GM23338 (cell line): ENCODE data around the gene CHRM4. TPM values are rescaled to one million over a fixed set of nuclear protein-coding genes. Genes with fewer than 3 reads are reported as not detected.

Source experiments
- ATAC-seq: fragments of 200-7000 bp; cut with Tn5 transposase; 3 replicates; pipeline ENCODE4 v1.9.1; 2020
- DNase-seq: peaks from one replicate; pipeline ENCODE4 v3.0.0-alpha.2; 2015; ENCODE audit warnings: low spot score
- H2AFZ ChIP-seq: fragments of 200-600 bp; sonication (generic); 2 replicates; pipeline ENCODE4 v1.8.0; 2016; ENCODE audit warnings: antibody characterized with exemption, mild to moderate bottlenecking, moderate library complexity
- H3F3A ChIP-seq: fragments of 200-600 bp; sonication (generic); replicated peaks from 2 replicates; pipeline ENCODE4 v1.8.0; 2017; ENCODE audit warnings: antibody characterized with exemption, mixed run types, low read depth
- H3K27ac ChIP-seq: fragments of 200-600 bp; sonication (generic); 2 replicates; pipeline ENCODE4 v1.6.1; 2016; ENCODE audit warnings: low read depth
- H3K27me3 ChIP-seq: fragments of 200-600 bp; sonication (generic); 2 replicates; pipeline ENCODE4 v1.8.0; 2016; ENCODE audit warnings: mild to moderate bottlenecking, mixed run types, moderate library complexity; ENCODE audit not compliant: insufficient read depth
- H3K36me3 ChIP-seq: fragments of 200-600 bp; sonication (generic); 2 replicates; pipeline ENCODE4 v1.8.0; 2016; ENCODE audit warnings: mild to moderate bottlenecking; ENCODE audit not compliant: insufficient read depth
- H3K4me1 ChIP-seq: fragments of 200-600 bp; sonication (generic); 2 replicates; pipeline ENCODE4 v1.8.0; 2016; ENCODE audit warnings: mild to moderate bottlenecking, moderate library complexity; ENCODE audit not compliant: insufficient read depth
- H3K4me2 ChIP-seq: fragments of 200-600 bp; sonication (generic); 2 replicates; pipeline ENCODE4 v1.7.1; 2017; ENCODE audit warnings: mixed run types
- H3K4me3 ChIP-seq: fragments of 200-600 bp; sonication (generic); 2 replicates; pipeline ENCODE4 v1.6.1; 2016; ENCODE audit warnings: mixed run types
- H3K79me2 ChIP-seq: fragments of 200-600 bp; sonication (generic); replicated peaks from 2 replicates; pipeline ENCODE4 v1.8.0; 2017; ENCODE audit warnings: mild to moderate bottlenecking; ENCODE audit not compliant: insufficient read depth
- H3K9me2 ChIP-seq: fragments of 200-600 bp; sonication (generic); 2 replicates; pipeline ENCODE4 v1.8.0; 2017; ENCODE audit not compliant: insufficient read depth
- H4K20me1 ChIP-seq: fragments of 200-600 bp; sonication (generic); replicated peaks from 2 replicates; pipeline ENCODE4 v1.8.0; 2017; ENCODE audit warnings: mild to moderate bottlenecking; ENCODE audit not compliant: insufficient read depth
- H3K27ac Mint-ChIP-seq: 2 replicates; pipeline ENCODE4 v1.8.0; 2020; ENCODE audit warnings: inconsistent platforms, mild to moderate bottlenecking, moderate library complexity, mixed read lengths
- H3K27me3 Mint-ChIP-seq: 3 replicates; pipeline ENCODE4 v1.8.0; 2022; ENCODE audit warnings: low read depth, mild to moderate bottlenecking, moderate library complexity, mixed read lengths, inconsistent platforms; ENCODE audit not compliant: insufficient read depth, poor library complexity
- H3K36me3 Mint-ChIP-seq: 3 replicates; pipeline ENCODE4 v1.8.0; 2021; ENCODE audit warnings: low read depth, mild to moderate bottlenecking, inconsistent platforms, moderate library complexity, mixed read lengths
- H3K4me1 Mint-ChIP-seq: 3 replicates; pipeline ENCODE4 v1.8.0; 2020; ENCODE audit warnings: mild to moderate bottlenecking, inconsistent platforms, mixed read lengths
- H3K4me3 Mint-ChIP-seq: 3 replicates; pipeline ENCODE4 v1.8.0; 2021; ENCODE audit warnings: moderate library complexity, mild to moderate bottlenecking, inconsistent platforms, mixed read lengths
- H3K9me3 Mint-ChIP-seq: 3 replicates; pipeline ENCODE4 v1.8.0; 2020; ENCODE audit warnings: moderate library complexity, mild to moderate bottlenecking, inconsistent platforms, mixed read lengths
- CREB1 ChIP-seq: fragments of 250-450 bp; sonication (Bioruptor Pico); IDR thresholded peaks from 2 replicates; pipeline ENCODE4 v1.5.0; 2020; ENCODE audit warnings: low read depth, mild to moderate bottlenecking, moderate library complexity
- EZH2phosphoT487 ChIP-seq: fragments of 200-600 bp; sonication (generic); IDR thresholded peaks from one replicate; pipeline ENCODE4 v1.8.1; 2018; ENCODE audit warnings: antibody characterized with exemption; ENCODE audit not compliant: unreplicated experiment
- JUNB ChIP-seq: IDR thresholded peaks from one replicate; pipeline ENCODE4 v1.6.1; 2016; ENCODE audit warnings: antibody characterized with exemption; ENCODE audit not compliant: unreplicated experiment
- NANOG ChIP-seq: IDR thresholded peaks from 2 replicates; pipeline ENCODE4 v1.6.1; 2016; ENCODE audit warnings: antibody characterized with exemption, borderline replicate concordance
- ZNF114 ChIP-seq: fragments of 250-450 bp; sonication (Bioruptor Pico); IDR thresholded peaks from 2 replicates; pipeline ENCODE4 v1.5.0; 2020; ENCODE audit warnings: mild to moderate bottlenecking, moderate library complexity
- polyA plus RNA-seq: library from polyadenylated mRNA; unstranded; fragments of >200 nt; fragmentation: Nextera tagmentation; extraction: Ambion mirVana; gene quantifications from 2 replicates; pipeline ENCODE4 v1.2.1, GENCODE V29; 2016
- total RNA-seq: library from RNA; depleted of rRNA; stranded (reverse); fragments of >200 nt; shearing (Covaris generic); gene quantifications from 2 replicates; pipeline ENCODE4 v1.2.3, GENCODE V29; 2014
- TF ChIP-seq, protein P1 (sequence below), 2 experiments: fragments of 200-600 bp in 1 of 2; sonication (generic) in 1 of 2; conservative IDR thresholded peaks; 2 replicates each; pipeline versions ENCODE4 v1.5.1 to v1.6.1; 2016 to 2017; ENCODE audit warnings: antibody characterized with exemption in 2 of 2, low read depth in 2 of 2, mild to moderate bottlenecking in 2 of 2, moderate library complexity in 1 of 2
- TF ChIP-seq, protein P2 (sequence below): fragments of 250-450 bp; sonication (Bioruptor Pico); IDR thresholded peaks from 2 replicates; pipeline ENCODE4 v1.5.0; 2020; ENCODE audit warnings: mild to moderate bottlenecking, moderate library complexity
- TF ChIP-seq, protein P3 (sequence below): IDR thresholded peaks from 2 replicates; pipeline ENCODE4 v1.6.1; 2016; ENCODE audit warnings: antibody characterized with exemption

Gene CHRM4
- total and polyA plus RNA-seq, 2 experiments from 2014 or later = 0.97 TPM; not detected in 1

DNA sequence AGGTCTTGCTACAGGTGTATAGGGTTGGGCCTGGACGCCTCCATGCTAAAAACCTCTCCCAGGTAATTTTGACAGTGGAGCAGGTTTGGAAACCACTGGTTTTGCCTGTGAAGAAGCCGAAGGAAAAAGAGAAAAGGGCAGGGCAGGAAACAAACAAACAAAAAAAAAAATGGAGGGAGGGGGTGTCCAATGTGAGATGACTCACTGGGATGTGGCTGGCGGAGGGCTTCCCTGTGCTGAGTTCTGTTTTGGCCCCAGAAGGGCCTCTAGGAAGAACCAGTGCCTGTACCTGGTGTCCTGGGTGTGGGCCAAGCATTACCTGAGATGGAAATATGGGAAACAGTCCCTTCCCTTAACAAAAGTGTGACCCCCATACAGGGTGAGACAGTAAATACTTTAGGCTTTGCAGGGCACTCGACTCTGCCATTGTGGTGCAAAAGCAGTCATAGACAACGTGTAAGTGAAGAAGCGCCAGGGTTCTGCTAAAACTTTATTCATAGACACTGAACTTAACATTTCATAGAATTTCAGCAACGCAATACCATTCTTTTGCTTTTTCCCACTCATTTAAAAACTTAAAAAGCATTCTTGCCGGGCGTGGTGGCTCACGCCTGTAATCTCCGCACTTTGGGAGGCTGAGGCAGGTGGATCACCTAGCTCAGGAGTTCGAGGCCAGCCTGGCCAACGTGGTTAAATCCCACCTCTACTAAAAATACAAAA is 53.8 kb downstream of the CHRM4 start:
- peaks cover 25% of the 10 kb centered on the region for H3K27me3 ChIP-seq
- no peak for TF ChIP-seq EZH2phosphoT487
- no peak for ATAC-seq

DNA sequence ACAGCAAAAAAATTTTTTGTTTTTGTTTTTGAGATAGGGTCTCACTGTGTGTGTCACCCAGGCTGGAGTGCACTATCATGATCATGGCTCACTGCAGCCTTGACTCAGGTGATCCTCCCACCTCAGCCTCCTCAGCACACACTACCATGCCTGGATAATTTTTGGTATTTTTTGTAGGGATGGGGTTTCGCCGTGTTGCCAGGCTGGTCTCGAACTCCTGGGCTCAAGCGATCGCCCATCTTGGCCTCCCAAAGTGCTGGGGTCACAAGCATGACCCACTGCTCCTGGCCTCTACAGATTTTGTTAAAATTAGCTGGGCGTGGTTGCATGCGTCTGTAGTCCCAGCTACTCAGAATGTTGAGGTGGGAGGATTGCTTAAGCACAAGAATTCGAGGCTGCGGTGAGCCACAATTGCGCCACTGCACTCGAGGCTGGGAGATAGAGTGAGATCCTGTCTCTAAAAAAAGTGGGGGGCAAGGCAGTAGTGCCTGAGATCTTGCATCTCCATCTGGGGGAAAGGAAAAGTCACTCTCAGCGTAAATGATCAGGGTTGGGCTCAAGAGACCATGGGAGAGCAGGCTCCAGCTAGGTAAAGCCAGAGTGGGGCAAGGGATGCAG is 54.9 kb downstream of the CHRM4 start:
- Mint-ChIP-seq H3K27ac (no peak overlapping the region), H3K9me3 (no peaks in the 10 kb centered on the region), H3K4me1 (peaks cover 74% of the 10 kb centered on the region), H3K4me3 (no peak overlapping the region; the same call in 2 of the 3 replicates), H3K36me3 (peaks cover 3% of the 10 kb centered on the region; the same call in 2 of the 3 replicates), H3K27me3 (peaks cover 49% of the 10 kb centered on the region)
- ATAC-seq = no peak
- Histone ChIP-seq H3K36me3 (no peaks in the 10 kb centered on the region; the same call in 1 of the 2 replicates), H3K4me1 (peaks cover 64% of the 10 kb centered on the region), H4K20me1 (no peaks in the 10 kb centered on the region), H3K4me2 (peak overlapping the region; percentile 53), H3K9me2 (no peaks in the 10 kb centered on the region), H3K79me2 (no peaks in the 10 kb centered on the region), H3K27ac (no peak overlapping the region), H2AFZ (no peak overlapping the region), H3K27me3 (peaks cover 36% of the 10 kb centered on the region), H3K4me3 (no peak overlapping the region), H3F3A (peaks cover 20% of the 10 kb centered on the region; the same call in 1 of the 2 replicates)
- DNase-seq = no peak
- TF ChIP-seq JUNB = no peak
- TF ChIP-seq, protein P1, sequence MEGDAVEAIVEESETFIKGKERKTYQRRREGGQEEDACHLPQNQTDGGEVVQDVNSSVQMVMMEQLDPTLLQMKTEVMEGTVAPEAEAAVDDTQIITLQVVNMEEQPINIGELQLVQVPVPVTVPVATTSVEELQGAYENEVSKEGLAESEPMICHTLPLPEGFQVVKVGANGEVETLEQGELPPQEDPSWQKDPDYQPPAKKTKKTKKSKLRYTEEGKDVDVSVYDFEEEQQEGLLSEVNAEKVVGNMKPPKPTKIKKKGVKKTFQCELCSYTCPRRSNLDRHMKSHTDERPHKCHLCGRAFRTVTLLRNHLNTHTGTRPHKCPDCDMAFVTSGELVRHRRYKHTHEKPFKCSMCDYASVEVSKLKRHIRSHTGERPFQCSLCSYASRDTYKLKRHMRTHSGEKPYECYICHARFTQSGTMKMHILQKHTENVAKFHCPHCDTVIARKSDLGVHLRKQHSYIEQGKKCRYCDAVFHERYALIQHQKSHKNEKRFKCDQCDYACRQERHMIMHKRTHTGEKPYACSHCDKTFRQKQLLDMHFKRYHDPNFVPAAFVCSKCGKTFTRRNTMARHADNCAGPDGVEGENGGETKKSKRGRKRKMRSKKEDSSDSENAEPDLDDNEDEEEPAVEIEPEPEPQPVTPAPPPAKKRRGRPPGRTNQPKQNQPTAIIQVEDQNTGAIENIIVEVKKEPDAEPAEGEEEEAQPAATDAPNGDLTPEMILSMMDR (conservative IDR thresholded peaks at IDR 0.05; ENCODE audit: low read depth in 2 of 2) = no peak
- TF ChIP-seq ZNF114 = no peak
- TF ChIP-seq NANOG = no peak
- TF ChIP-seq, protein P2, sequence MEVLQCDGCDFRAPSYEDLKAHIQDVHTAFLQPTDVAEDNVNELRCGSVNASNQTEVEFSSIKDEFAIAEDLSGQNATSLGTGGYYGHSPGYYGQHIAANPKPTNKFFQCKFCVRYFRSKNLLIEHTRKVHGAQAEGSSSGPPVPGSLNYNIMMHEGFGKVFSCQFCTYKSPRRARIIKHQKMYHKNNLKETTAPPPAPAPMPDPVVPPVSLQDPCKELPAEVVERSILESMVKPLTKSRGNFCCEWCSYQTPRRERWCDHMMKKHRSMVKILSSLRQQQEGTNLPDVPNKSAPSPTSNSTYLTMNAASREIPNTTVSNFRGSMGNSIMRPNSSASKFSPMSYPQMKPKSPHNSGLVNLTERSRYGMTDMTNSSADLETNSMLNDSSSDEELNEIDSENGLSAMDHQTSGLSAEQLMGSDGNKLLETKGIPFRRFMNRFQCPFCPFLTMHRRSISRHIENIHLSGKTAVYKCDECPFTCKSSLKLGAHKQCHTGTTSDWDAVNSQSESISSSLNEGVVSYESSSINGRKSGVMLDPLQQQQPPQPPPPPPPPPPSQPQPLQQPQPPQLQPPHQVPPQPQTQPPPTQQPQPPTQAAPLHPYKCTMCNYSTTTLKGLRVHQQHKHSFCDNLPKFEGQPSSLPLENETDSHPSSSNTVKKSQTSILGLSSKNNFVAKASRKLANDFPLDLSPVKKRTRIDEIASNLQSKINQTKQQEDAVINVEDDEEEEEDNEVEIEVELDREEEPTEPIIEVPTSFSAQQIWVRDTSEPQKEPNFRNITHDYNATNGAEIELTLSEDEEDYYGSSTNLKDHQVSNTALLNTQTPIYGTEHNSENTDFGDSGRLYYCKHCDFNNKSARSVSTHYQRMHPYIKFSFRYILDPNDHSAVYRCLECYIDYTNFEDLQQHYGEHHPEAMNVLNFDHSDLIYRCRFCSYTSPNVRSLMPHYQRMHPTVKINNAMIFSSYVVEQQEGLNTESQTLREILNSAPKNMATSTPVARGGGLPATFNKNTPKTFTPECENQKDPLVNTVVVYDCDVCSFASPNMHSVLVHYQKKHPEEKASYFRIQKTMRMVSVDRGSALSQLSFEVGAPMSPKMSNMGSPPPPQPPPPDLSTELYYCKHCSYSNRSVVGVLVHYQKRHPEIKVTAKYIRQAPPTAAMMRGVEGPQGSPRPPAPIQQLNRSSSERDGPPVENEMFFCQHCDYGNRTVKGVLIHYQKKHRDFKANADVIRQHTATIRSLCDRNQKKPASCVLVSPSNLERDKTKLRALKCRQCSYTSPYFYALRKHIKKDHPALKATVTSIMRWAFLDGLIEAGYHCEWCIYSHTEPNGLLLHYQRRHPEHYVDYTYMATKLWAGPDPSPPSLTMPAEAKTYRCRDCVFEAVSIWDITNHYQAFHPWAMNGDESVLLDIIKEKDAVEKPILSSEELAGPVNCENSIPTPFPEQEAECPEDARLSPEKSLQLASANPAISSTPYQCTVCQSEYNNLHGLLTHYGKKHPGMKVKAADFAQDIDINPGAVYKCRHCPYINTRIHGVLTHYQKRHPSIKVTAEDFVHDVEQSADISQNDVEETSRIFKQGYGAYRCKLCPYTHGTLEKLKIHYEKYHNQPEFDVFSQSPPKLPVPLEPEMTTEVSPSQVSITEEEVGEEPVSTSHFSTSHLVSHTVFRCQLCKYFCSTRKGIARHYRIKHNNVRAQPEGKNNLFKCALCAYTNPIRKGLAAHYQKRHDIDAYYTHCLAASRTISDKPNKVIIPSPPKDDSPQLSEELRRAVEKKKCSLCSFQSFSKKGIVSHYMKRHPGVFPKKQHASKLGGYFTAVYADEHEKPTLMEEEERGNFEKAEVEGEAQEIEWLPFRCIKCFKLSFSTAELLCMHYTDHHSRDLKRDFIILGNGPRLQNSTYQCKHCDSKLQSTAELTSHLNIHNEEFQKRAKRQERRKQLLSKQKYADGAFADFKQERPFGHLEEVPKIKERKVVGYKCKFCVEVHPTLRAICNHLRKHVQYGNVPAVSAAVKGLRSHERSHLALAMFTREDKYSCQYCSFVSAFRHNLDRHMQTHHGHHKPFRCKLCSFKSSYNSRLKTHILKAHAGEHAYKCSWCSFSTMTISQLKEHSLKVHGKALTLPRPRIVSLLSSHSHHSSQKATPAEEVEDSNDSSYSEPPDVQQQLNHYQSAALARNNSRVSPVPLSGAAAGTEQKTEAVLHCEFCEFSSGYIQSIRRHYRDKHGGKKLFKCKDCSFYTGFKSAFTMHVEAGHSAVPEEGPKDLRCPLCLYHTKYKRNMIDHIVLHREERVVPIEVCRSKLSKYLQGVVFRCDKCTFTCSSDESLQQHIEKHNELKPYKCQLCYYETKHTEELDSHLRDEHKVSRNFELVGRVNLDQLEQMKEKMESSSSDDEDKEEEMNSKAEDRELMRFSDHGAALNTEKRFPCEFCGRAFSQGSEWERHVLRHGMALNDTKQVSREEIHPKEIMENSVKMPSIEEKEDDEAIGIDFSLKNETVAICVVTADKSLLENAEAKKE = no peak
- TF ChIP-seq CREB1 (CRISPR knock-in tag) = no peak
- TF ChIP-seq, protein P3, sequence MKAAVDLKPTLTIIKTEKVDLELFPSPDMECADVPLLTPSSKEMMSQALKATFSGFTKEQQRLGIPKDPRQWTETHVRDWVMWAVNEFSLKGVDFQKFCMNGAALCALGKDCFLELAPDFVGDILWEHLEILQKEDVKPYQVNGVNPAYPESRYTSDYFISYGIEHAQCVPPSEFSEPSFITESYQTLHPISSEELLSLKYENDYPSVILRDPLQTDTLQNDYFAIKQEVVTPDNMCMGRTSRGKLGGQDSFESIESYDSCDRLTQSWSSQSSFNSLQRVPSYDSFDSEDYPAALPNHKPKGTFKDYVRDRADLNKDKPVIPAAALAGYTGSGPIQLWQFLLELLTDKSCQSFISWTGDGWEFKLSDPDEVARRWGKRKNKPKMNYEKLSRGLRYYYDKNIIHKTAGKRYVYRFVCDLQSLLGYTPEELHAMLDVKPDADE = no peak

More for the DNA sequence above, 53.8 kb downstream of the CHRM4 start:
- Histone ChIP-seq H3K4me2 (peak overlapping the region; percentile 55), H3K27ac (peak overlapping the region; percentile 94), H3F3A (peaks cover 21% of the 10 kb centered on the region; the same call in 1 of the 2 replicates), H2AFZ (no peak overlapping the region), H3K9me2 (no peaks in the 10 kb centered on the region), H3K4me3 (no peak overlapping the region), H3K4me1 (peaks cover 71% of the 10 kb centered on the region), H3K36me3 (no peaks in the 10 kb centered on the region), H3K79me2 (no peaks in the 10 kb centered on the region), H4K20me1 (no peaks in the 10 kb centered on the region)
- H3K4me1 Mint-ChIP-seq = peaks cover 82% of the 10 kb centered on the region
- no peaks in the 10 kb centered on the region for H3K9me3 Mint-ChIP-seq
- H3K27ac Mint-ChIP-seq = peak overlapping the region; percentile 92
- H3K4me3 Mint-ChIP-seq = peak overlapping the region; percentile 51; the same call in 2 of the 3 replicates
- H3K27me3 Mint-ChIP-seq = peaks cover 45% of the 10 kb centered on the region
- no peak for DNase-seq
- H3K36me3 Mint-ChIP-seq = no peaks in the 10 kb centered on the region
